Right renal cortex interstitium (tissue), 3 donors: ENCODE results near the gene JAML. TPM values are rescaled to one million over a fixed set of nuclear protein-coding genes. Genes with fewer than 3 reads are reported as not detected.

Experiments used
- DNase-seq, 3 donors: peaks; one replicate each; pipeline ENCODE4 v3.0.0-alpha.2; 2013; ENCODE audit warnings: low read depth in 3 of 3, low spot score in 2 of 3
- polyA plus RNA-seq, 3 donors: library from polyadenylated mRNA; unstranded; fragments of 120-200 nt; gene quantifications; one replicate each; pipeline ENCODE4 v1.2.1, GENCODE V29; 2013; ENCODE audit not compliant: insufficient read length in 3 of 3

The JAML gene
- polyA plus RNA-seq, 3 donors, result 1.9 to 2.4 (median 2.3) TPM

- no peak for DNase-seq
Measured at GRCh38 chr11:118149493-118149892, 75.3 kb downstream of the JAML start.

- no peak for DNase-seq
Measured at GRCh38 chr11:118148856-118149255, 76.0 kb downstream of the JAML start.

GRCh38 chr11:118148240-118148639 lies 76.6 kb downstream of the JAML start:
- no peak for DNase-seq

- DNase-seq, result no peak
Measured at GRCh38 chr11:118147502-118147901, 77.3 kb downstream of the JAML start.

- DNase-seq, result no peak
Measured at GRCh38 chr11:118146554-118146953, 78.3 kb downstream of the JAML start.

- DNase-seq, result peak; percentile 50 to 65 (median 54)
Measured at GRCh38 chr11:118145285-118146227, 79.3 kb downstream of the JAML start.

GRCh38 chr11:118144301-118145268 lies 80.2 kb downstream of the JAML start:
- no peak for DNase-seq

Other genes starting within 250 kb of the JAML start
- gene IL10RA, start 238.6 kb downstream of the JAML start, polyA plus RNA-seq, result 1 to 10 TPM; 2.2 to 2.7 (median 2.4) TPM
- gene TMPRSS4, start 147.9 kb downstream of the JAML start, polyA plus RNA-seq, result 10 to 100 TPM; 27.4 to 39.8 (median 27.6) TPM
- gene SMIM35, start 138.0 kb downstream of the JAML start, polyA plus RNA-seq, result under 1 TPM; 0.10 to 0.19 (median 0.15) TPM
- gene SCN4B, start 72.2 kb downstream of the JAML start, polyA plus RNA-seq, result 1 to 10 TPM in 2 of 3 donors, under 1 TPM in 1; 0.82 to 1.7 (median 1.1) TPM
- 1 to 10 TPM; 4.6 to 5.1 (median 5.0) TPM for gene SCN2B, start 48.4 kb downstream of the JAML start, polyA plus RNA-seq
- 1 to 10 TPM; 4.7 to 6.1 (median 5.3) TPM for gene MPZL3, start 27.4 kb upstream of the JAML start, polyA plus RNA-seq
- gene MPZL2, start 39.3 kb upstream of the JAML start, polyA plus RNA-seq, result 10 to 100 TPM; 19.0 to 21.1 (median 20.7) TPM
- gene CD3E, start 79.7 kb upstream of the JAML start, polyA plus RNA-seq, result under 1 TPM; 0.30 to 0.57 (median 0.35) TPM
- under 1 TPM; 0.25 to 0.61 (median 0.35) TPM for gene CD3D, start 117.7 kb upstream of the JAML start, polyA plus RNA-seq
- under 1 TPM; 0.31 to 0.51 (median 0.43) TPM for gene CD3G, start 119.3 kb upstream of the JAML start, polyA plus RNA-seq
- gene UBE4A, start 134.6 kb upstream of the JAML start, polyA plus RNA-seq, result 10 to 100 TPM; 34.4 to 41.4 (median 34.7) TPM
- gene ATP5MG, start 176.6 kb upstream of the JAML start, polyA plus RNA-seq, result 100 to 1,000 TPM; 478 to 504 (median 486) TPM
- gene KMT2A, start 211.5 kb upstream of the JAML start, polyA plus RNA-seq, result 10 to 100 TPM; 36.0 to 39.2 (median 37.6) TPM